Measurements from ENCODE around the gene GRIK4.

The GRIK4 gene

GRCh38 chr11:120579611-120580031 is 68.1 kb downstream of the GRIK4 start:
- no peak for TF ChIP-seq SIN3A (IDR thresholded peaks at IDR 0.05; ENCODE audit: borderline replicate concordance, insufficient read depth, low read length)
- no peak for TF ChIP-seq FOXP2 (optimal IDR thresholded peaks at IDR 0.05; ENCODE audit: borderline replicate concordance, extremely low read depth, extremely low read length, insufficient read depth)
- TF ChIP-seq POLR2AphosphoS5 (IDR thresholded peaks at IDR 0.05; ENCODE audit: low read depth, low read length), result no peak
- no peak for TF ChIP-seq TAF1 (IDR thresholded peaks at IDR 0.05; ENCODE audit: borderline replicate concordance, insufficient read depth, low read length)
- no peak for TF ChIP-seq REST (IDR thresholded peaks at IDR 0.05; ENCODE audit: insufficient read depth in 1 of 2, low read depth in 2 of 2, low read length in 2 of 2)

- TF ChIP-seq TAF1 (IDR thresholded peaks at IDR 0.05; ENCODE audit: borderline replicate concordance, insufficient read depth, low read length) (no peak), FOXP2 (optimal IDR thresholded peaks at IDR 0.05; ENCODE audit: borderline replicate concordance, extremely low read depth, extremely low read length, insufficient read depth) (no peak), SIN3A (IDR thresholded peaks at IDR 0.05; ENCODE audit: borderline replicate concordance, insufficient read depth, low read length) (no peak), REST (IDR thresholded peaks at IDR 0.05; ENCODE audit: insufficient read depth in 1 of 2, low read depth in 2 of 2, low read length in 2 of 2) (no peak), POLR2AphosphoS5 (IDR thresholded peaks at IDR 0.05; ENCODE audit: low read depth, low read length) (no peak)
These were observed 69.8 kb downstream of the GRIK4 start for GRCh38 chr11:120581313-120581712.

- TF ChIP-seq FOXP2 (optimal IDR thresholded peaks at IDR 0.05; ENCODE audit: borderline replicate concordance, extremely low read depth, extremely low read length, insufficient read depth) (no peak), SIN3A (IDR thresholded peaks at IDR 0.05; ENCODE audit: borderline replicate concordance, insufficient read depth, low read length) (no peak), REST (IDR thresholded peaks at IDR 0.05; ENCODE audit: insufficient read depth in 1 of 2, low read depth in 2 of 2, low read length in 2 of 2) (no peak), TAF1 (IDR thresholded peaks at IDR 0.05; ENCODE audit: borderline replicate concordance, insufficient read depth, low read length) (no peak), POLR2AphosphoS5 (IDR thresholded peaks at IDR 0.05; ENCODE audit: low read depth, low read length) (no peak)
These were observed 74.5 kb downstream of the GRIK4 start for GRCh38 chr11:120586072-120586471.

- TF ChIP-seq POLR2AphosphoS5 (IDR thresholded peaks at IDR 0.05; ENCODE audit: low read depth, low read length), result no peak
- no peak for TF ChIP-seq FOXP2 (optimal IDR thresholded peaks at IDR 0.05; ENCODE audit: borderline replicate concordance, extremely low read depth, extremely low read length, insufficient read depth)
- TF ChIP-seq SIN3A (IDR thresholded peaks at IDR 0.05; ENCODE audit: borderline replicate concordance, insufficient read depth, low read length), result no peak
- no peak for TF ChIP-seq REST (IDR thresholded peaks at IDR 0.05; ENCODE audit: insufficient read depth in 1 of 2, low read depth in 2 of 2, low read length in 2 of 2)
- TF ChIP-seq TAF1 (IDR thresholded peaks at IDR 0.05; ENCODE audit: borderline replicate concordance, insufficient read depth, low read length), result no peak
These were observed 75.2 kb downstream of the GRIK4 start for GRCh38 chr11:120586728-120587127.

GRCh38 chr11:120587299-120587698 is 75.8 kb downstream of the GRIK4 start:
- TF ChIP-seq POLR2AphosphoS5 (IDR thresholded peaks at IDR 0.05; ENCODE audit: low read depth, low read length) (no peak), TAF1 (IDR thresholded peaks at IDR 0.05; ENCODE audit: borderline replicate concordance, insufficient read depth, low read length) (no peak), SIN3A (IDR thresholded peaks at IDR 0.05; ENCODE audit: borderline replicate concordance, insufficient read depth, low read length) (no peak), FOXP2 (optimal IDR thresholded peaks at IDR 0.05; ENCODE audit: borderline replicate concordance, extremely low read depth, extremely low read length, insufficient read depth) (no peak)

All from PFSK-1 (cell line).